ENCODE results near the gene AHCYL1.

- TF ChIP-seq, protein P1, sequence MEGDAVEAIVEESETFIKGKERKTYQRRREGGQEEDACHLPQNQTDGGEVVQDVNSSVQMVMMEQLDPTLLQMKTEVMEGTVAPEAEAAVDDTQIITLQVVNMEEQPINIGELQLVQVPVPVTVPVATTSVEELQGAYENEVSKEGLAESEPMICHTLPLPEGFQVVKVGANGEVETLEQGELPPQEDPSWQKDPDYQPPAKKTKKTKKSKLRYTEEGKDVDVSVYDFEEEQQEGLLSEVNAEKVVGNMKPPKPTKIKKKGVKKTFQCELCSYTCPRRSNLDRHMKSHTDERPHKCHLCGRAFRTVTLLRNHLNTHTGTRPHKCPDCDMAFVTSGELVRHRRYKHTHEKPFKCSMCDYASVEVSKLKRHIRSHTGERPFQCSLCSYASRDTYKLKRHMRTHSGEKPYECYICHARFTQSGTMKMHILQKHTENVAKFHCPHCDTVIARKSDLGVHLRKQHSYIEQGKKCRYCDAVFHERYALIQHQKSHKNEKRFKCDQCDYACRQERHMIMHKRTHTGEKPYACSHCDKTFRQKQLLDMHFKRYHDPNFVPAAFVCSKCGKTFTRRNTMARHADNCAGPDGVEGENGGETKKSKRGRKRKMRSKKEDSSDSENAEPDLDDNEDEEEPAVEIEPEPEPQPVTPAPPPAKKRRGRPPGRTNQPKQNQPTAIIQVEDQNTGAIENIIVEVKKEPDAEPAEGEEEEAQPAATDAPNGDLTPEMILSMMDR (IDR thresholded peaks at IDR 0.05) = no peak
- TF ChIP-seq CEBPB (IDR thresholded peaks at IDR 0.05) = no peak
- no peak for TF ChIP-seq POLR2A (IDR thresholded peaks at IDR 0.05; ENCODE audit: low read length)
- no peak for TF ChIP-seq NR3C1 (IDR thresholded peaks at IDR 0.05)
Observed at GRCh38 chr1:109988349-109988914, 3.9 kb downstream of the AHCYL1 start.
